HepG2 (cell line): Measurements from ENCODE around the gene UBE2G2. TPM values are rescaled to one million over a fixed set of nuclear protein-coding genes. Genes with fewer than 3 reads are reported as not detected.

ENCODE experiments used
- ATAC-seq: fragments of 200-7000 bp; cut with Tn5 transposase; 3 replicates; pipeline ENCODE4 v1.9.1; 2020; ENCODE audit warnings: mild to moderate bottlenecking, moderate library complexity
- BruUV-seq: library from RNA; stranded (reverse); fragments of 400-500 nt; replicated peaks from 2 replicates; lab custom pipeline; 2021; lab: Mats Ljungman, UMichigan
- CTCF ChIA-PET: fragments of 300-600 bp; formaldehyde crosslinking; extraction: SDS; loops from one replicate; lab custom pipeline; 2021; ENCODE audit warnings: low total read pairs, inconsistent platforms, low intra/inter-chr PET ratio; lab: Yijun Ruan, JAX
- POLR2A ChIA-PET: fragments of 350-600 bp; sonication (Branson Sonifier 250); formaldehyde crosslinking; loops from one replicate; lab custom pipeline; 2020; ENCODE audit warnings: antibody characterized with exemption, inconsistent platforms; lab: Yijun Ruan, JAX
- DNase-seq: peaks from one replicate; pipeline ENCODE4 v3.0.0-alpha.2; 2015; ENCODE audit warnings: low spot score
- FAIRE-seq: peaks from 3 replicates; lab custom pipeline; 2011; peaks lifted over from hg19 to GRCh38; lab: Jason Lieb, UNC
- H2AFZ ChIP-seq: one replicate; pipeline ENCODE4 v1.6.1; 2011; ENCODE audit warnings: low read length, inconsistent platforms
- H3K27ac ChIP-seq: fragments of 300-600 bp; 3 replicates; pipeline ENCODE4 v1.8.0; 2011; ENCODE audit warnings: mixed run types, mild to moderate bottlenecking, mixed read lengths, low read length, inconsistent platforms; ENCODE audit not compliant: insufficient read depth; ENCODE audit errors: extremely low read length
- H3K27me3 ChIP-seq, 2 experiments: fragments of 200-600 bp in 1 of 2; 2 replicates in 1 of 2; 3 replicates in 1 of 2; pipeline versions ENCODE4 v1.6.0 to v1.8.0; 2011; ENCODE audit warnings: low read length in 2 of 2, mild to moderate bottlenecking in 2 of 2, moderate library complexity in 2 of 2, inconsistent platforms in 1 of 2; ENCODE audit not compliant: insufficient read depth in 2 of 2, control insufficient read depth in 1 of 2
- H3K36me3 ChIP-seq, 2 experiments: fragments of 200-600 bp in 1 of 2; replicated peaks in 1 of 2; 2 replicates in 1 of 2; 3 replicates in 1 of 2; pipeline versions ENCODE4 v1.5.1 to v1.8.0; 2011; ENCODE audit warnings: low read length in 2 of 2, inconsistent platforms in 1 of 2; ENCODE audit not compliant: insufficient read depth in 2 of 2, control insufficient read depth in 1 of 2
- H3K4me1 ChIP-seq: 2 replicates; pipeline ENCODE4 v1.5.1; 2012; ENCODE audit warnings: low read length, inconsistent platforms; ENCODE audit not compliant: insufficient read depth
- H3K4me2 ChIP-seq: 2 replicates; pipeline ENCODE4 v1.6.0; 2011; ENCODE audit warnings: low read depth, low read length, inconsistent platforms
- H3K4me3 ChIP-seq, 3 experiments: fragments of 200-600 bp in 1 of 3; sonication (generic), shearing (Covaris generic) in 1 of 3; replicated peaks in 1 of 3; 2 replicates each; pipeline ENCODE4 v1.5.1; 2011 to 2016; ENCODE audit warnings: low read length in 3 of 3, inconsistent platforms in 2 of 3, low read depth in 2 of 3, mild to moderate bottlenecking in 2 of 3, control low read depth in 1 of 3, mixed read lengths in 1 of 3; ENCODE audit not compliant: insufficient read depth in 1 of 3
- H3K79me2 ChIP-seq: one replicate; pipeline ENCODE4 v1.6.1; 2011; ENCODE audit warnings: low read length, inconsistent platforms; ENCODE audit not compliant: insufficient read depth
- H3K9ac ChIP-seq: 2 replicates; pipeline ENCODE4 v1.6.0; 2011; ENCODE audit warnings: mild to moderate bottlenecking, low read depth, low read length, inconsistent platforms; ENCODE audit not compliant: insufficient read depth
- H3K9me3 ChIP-seq: 2 replicates; pipeline ENCODE4 v1.5.1; 2012; ENCODE audit warnings: mild to moderate bottlenecking, low read length
- H4K20me1 ChIP-seq: 2 replicates; pipeline ENCODE4 v1.6.0; 2011; ENCODE audit warnings: inconsistent platforms, mild to moderate bottlenecking, low read length, moderate library complexity; ENCODE audit not compliant: insufficient read depth
- ASH2L ChIP-seq: fragments of 300-600, 200-600 bp; sonication (generic); IDR thresholded peaks from 2 replicates; pipeline ENCODE4 v1.7.0; 2017; ENCODE audit warnings: low read depth, mild to moderate bottlenecking, moderate library complexity, mixed read lengths, low read length; ENCODE audit not compliant: insufficient read length
- BRCA1 ChIP-seq: sonication (generic); formaldehyde crosslinking; IDR thresholded peaks from 2 replicates; pipeline ENCODE4 v1.4.0; 2020; ENCODE audit warnings: missing genetic modification reagents
- SALL2 ChIP-seq: sonication (generic); formaldehyde crosslinking; IDR thresholded peaks from 2 replicates; pipeline ENCODE4 v1.8.1; 2023; ENCODE audit warnings: mild to moderate bottlenecking, missing genetic modification reagents, inconsistent platforms
- SCMH1 ChIP-seq: sonication (generic); formaldehyde crosslinking; IDR thresholded peaks from 2 replicates; pipeline ENCODE4 v1.9.0; 2021; ENCODE audit warnings: missing genetic modification reagents, mild to moderate bottlenecking, borderline replicate concordance
- SIN3A ChIP-seq: IDR thresholded peaks from 2 replicates; pipeline ENCODE4 v1.6.1; 2011; ENCODE audit warnings: low read depth, mild to moderate bottlenecking, control low read depth, low read length, borderline replicate concordance
- SMARCC2 ChIP-seq: fragments of 450-650 bp; IDR thresholded peaks from 2 replicates; pipeline ENCODE4 v1.6.1; 2017; ENCODE audit warnings: antibody characterized with exemption, mild to moderate bottlenecking
- TOE1 ChIP-seq: sonication (generic); formaldehyde crosslinking; IDR thresholded peaks from 2 replicates; pipeline ENCODE4 v1.4.0; 2020; ENCODE audit warnings: mild to moderate bottlenecking, missing genetic modification reagents
- XRCC5 ChIP-seq: fragments of 200-400 bp; formaldehyde crosslinking; optimal IDR thresholded peaks from 2 replicates; pipeline ENCODE3; 2017; ENCODE audit warnings: mild to moderate bottlenecking, low read length
- YY1 ChIP-seq: IDR thresholded peaks from 2 replicates; pipeline ENCODE4 v1.6.1; 2011; ENCODE audit warnings: low read length, low read depth, moderate library complexity, mild to moderate bottlenecking; ENCODE audit not compliant: insufficient read depth, insufficient replicate concordance
- ZBTB1 ChIP-seq: sonication (generic); formaldehyde crosslinking; IDR thresholded peaks from 2 replicates; pipeline ENCODE4 v1.4.0; 2020; ENCODE audit warnings: missing genetic modification reagents, borderline replicate concordance
- ZBTB20 ChIP-seq: sonication (generic); formaldehyde crosslinking; IDR thresholded peaks from 2 replicates; pipeline ENCODE4 v1.8.1; 2023; ENCODE audit warnings: missing genetic modification reagents, low read depth, mild to moderate bottlenecking, borderline replicate concordance
- ZNF101 ChIP-seq: sonication (generic); formaldehyde crosslinking; IDR thresholded peaks from 2 replicates; pipeline ENCODE4 v1.4.0; 2020; ENCODE audit warnings: mild to moderate bottlenecking, low read depth, missing genetic modification reagents, borderline replicate concordance
- ZNF468 ChIP-seq: sonication (generic); formaldehyde crosslinking; IDR thresholded peaks from 2 replicates; pipeline ENCODE4 v1.8.0; 2022; ENCODE audit warnings: mild to moderate bottlenecking, moderate library complexity, missing genetic modification reagents
- ZNF484 ChIP-seq: sonication (generic); formaldehyde crosslinking; IDR thresholded peaks from 2 replicates; pipeline ENCODE4 v1.5.1; 2020; ENCODE audit warnings: mild to moderate bottlenecking, low read depth, missing genetic modification reagents, borderline replicate concordance
- ZNF570 ChIP-seq: sonication (generic); formaldehyde crosslinking; IDR thresholded peaks from 2 replicates; pipeline ENCODE4 v1.4.0; 2020; ENCODE audit warnings: mild to moderate bottlenecking, missing genetic modification reagents, borderline replicate concordance
- ZNF652 ChIP-seq: IDR thresholded peaks from 2 replicates; pipeline ENCODE4 v1.6.1; 2016; ENCODE audit warnings: low read depth, borderline replicate concordance
- ZNF691 ChIP-seq: sonication (generic); formaldehyde crosslinking; IDR thresholded peaks from 2 replicates; pipeline ENCODE4 v1.4.0; 2020; ENCODE audit warnings: missing genetic modification reagents, low read depth, mild to moderate bottlenecking, borderline replicate concordance
- ZNF792 ChIP-seq: IDR thresholded peaks from 2 replicates; pipeline ENCODE4 v1.6.1; 2016
- ZZZ3 ChIP-seq: sonication (generic); formaldehyde crosslinking; IDR thresholded peaks from 2 replicates; pipeline ENCODE4 v1.4.0; 2020; ENCODE audit warnings: missing genetic modification reagents, mild to moderate bottlenecking, borderline replicate concordance
- WGBS: methylation state at CpG from one replicate; pipeline ENCODE4 v1.1.6; 2017; ENCODE audit warnings: low lambda C conversion rate; 5-methylcytosine and 5-hydroxymethylcytosine counted together
- in situ Hi-C: cut with HindIII; loops from 2 replicates; pipeline ENCODE4 v1.10.0; 2017; ENCODE audit warnings: low pct_unique_long_range_greater_than_20kb; ENCODE audit not compliant: extremely low pct_ligation_motif_present
- intact Hi-C: fragments of 100-400 bp; cut with micrococcal nuclease; formaldehyde crosslinking; loops from one replicate; pipeline ENCODE4 v1.10.0; 2022; ENCODE audit not compliant: unreplicated experiment
- polyA plus RNA-seq, 8 experiments: library from polyadenylated mRNA; depleted of rRNA in 3 of 8; stranded (reverse) in 7 of 8; unstranded in 1 of 8; fragments of >200 nt; fragmentation: Illumina TruSeq in 4 of 8; extraction: Trizol in 4 of 8; gene quantifications; 2 replicates each; pipeline versions ENCODE4 v1.2.1 to v1.2.3, GENCODE V29; 2011 to 2016; ENCODE audit warnings: low read depth in 4 of 8, missing spikeins in 1 of 8, mixed read lengths in 1 of 8; ENCODE audit not compliant: insufficient read depth in 1 of 8
- total RNA-seq, 5 experiments: library from RNA; depleted of rRNA; stranded (reverse); fragments of >200 nt; fragmentation: Illumina TruSeq; extraction: Trizol; gene quantifications; 2 replicates each; pipeline ENCODE4 v1.2.3, GENCODE V29; 2016; ENCODE audit warnings: low read depth in 1 of 5
- TF ChIP-seq, protein P1 (sequence below): sonication (generic); formaldehyde crosslinking; IDR thresholded peaks from 2 replicates; pipeline ENCODE4 v1.8.1; 2023; ENCODE audit warnings: mild to moderate bottlenecking, inconsistent platforms, moderate library complexity, missing genetic modification reagents, borderline replicate concordance

Gene UBE2G2
- total and polyA plus RNA-seq, 2 of the 13 experiments (the other 11 are each of a cell fraction or from before 2014, with no cell fraction given) = 55.4 to 92.0 TPM

DNA sequence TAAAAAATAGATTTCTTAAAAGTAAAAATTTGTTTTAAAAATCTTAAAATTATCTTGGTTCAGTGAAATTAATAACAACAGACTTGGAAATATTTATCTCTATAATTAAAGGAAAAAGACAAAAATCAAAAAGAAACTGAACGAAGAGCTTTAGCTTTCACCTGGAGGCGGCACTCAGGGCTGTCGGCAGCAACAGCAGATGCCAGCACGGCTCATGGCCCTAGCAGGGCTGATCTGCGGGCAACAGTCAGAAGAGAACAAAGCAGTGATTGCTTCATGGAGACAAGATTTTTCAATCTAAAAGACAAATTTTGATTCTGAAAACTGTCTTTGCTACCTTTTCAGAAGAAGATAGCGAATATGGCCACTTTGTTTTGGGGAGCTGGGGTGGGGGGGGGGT lies 22.6 kb downstream of the UBE2G2 start:
- no peaks in the 10 kb centered on the region for H3K9me3 ChIP-seq
- H3K27ac ChIP-seq = peak overlapping the region; percentile 18
- no peak overlapping the region for H3K4me2 ChIP-seq
- H3K9ac ChIP-seq = no peak overlapping the region
- WGBS = 91% methylated on average over 6 of the region's 6 CpGs
- no TSS peak for BruUV-seq
- in situ Hi-C loops (no loop called here), intact Hi-C loops (no loop called here)
- H3K27me3 ChIP-seq = no peaks in the 10 kb centered on the region
- no peak for ATAC-seq
- H3K4me3 ChIP-seq = no peak overlapping the region
- H3K36me3 ChIP-seq = peaks cover 10 to 45% of the 10 kb centered on the region in 2 experiments
- POLR2A ChIA-PET = interaction anchor here (0.6 to 0.7 kb wide), 2 partner anchors 23 to 39 kb away, joined by 3 to 4 read pairs; partner anchors contain the start of genes SUMO3 and UBE2G2
- TF ChIP-seq, protein P1, sequence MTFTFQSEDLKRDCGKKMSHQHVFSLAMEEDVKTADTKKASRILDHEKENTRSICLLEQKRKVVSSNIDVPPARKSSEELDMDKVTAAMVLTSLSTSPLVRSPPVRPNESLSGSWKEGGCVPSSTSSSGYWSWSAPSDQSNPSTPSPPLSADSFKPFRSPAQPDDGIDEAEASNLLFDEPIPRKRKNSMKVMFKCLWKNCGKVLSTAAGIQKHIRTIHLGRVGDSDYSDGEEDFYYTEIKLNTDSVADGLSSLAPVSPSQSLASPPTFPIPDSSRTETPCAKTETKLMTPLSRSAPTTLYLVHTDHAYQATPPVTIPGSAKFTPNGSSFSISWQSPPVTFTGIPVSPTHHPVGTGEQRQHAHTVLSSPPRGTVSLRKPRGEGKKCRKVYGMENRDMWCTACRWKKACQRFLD (CRISPR knock-in tag) = no peak
- TF ChIP-seq ZBTB1 (CRISPR knock-in tag) (no peak), ZNF792 (no peak), ZZZ3 (CRISPR knock-in tag) (no peak), TOE1 (no peak), ZNF468 (CRISPR knock-in tag) (no peak), BRCA1 (CRISPR knock-in tag) (no peak), ZNF652 (no peak), ZNF484 (CRISPR knock-in tag) (no peak), SMARCC2 (no peak), YY1 (no peak), SCMH1 (no peak), ZNF691 (CRISPR knock-in tag) (no peak), SIN3A (no peak), ZBTB20 (CRISPR knock-in tag) (no peak), ZNF570 (no peak), ZNF101 (CRISPR knock-in tag) (no peak), XRCC5 (no peak), ASH2L (no peak), SALL2 (CRISPR knock-in tag) (no peak)
- TF ChIP-seq, all 625 proteins: peak for 0
- peaks cover 19% of the 10 kb centered on the region for H3K79me2 ChIP-seq
- no peak for FAIRE-seq
- no peak for DNase-seq
- no peak overlapping the region for H2AFZ ChIP-seq
- peaks cover 29% of the 10 kb centered on the region for H3K4me1 ChIP-seq
- H4K20me1 ChIP-seq = no peaks in the 10 kb centered on the region; the same call in 1 of the 2 replicates
- CTCF ChIA-PET = no interaction called here
